HTERT RPE-1 (cell line): ENCODE data around the gene SLC16A5.
"Not testable (repeated sequence)": the region's sequence is repeated elsewhere in the genome, so short reads cannot be mapped to it uniquely, and the experiment has no call there.

Experiments used
- in situ Hi-C: fragments of 300-500 bp; cut with MboI; formaldehyde crosslinking; loops from 4 replicates; pipeline ENCODE4 v1.14.3; 2020; ENCODE audit warnings: low sequenced_read_pairs

Gene SLC16A5

GRCh38 chr17:75064040-75064439 lies 23.7 kb upstream of the SLC16A5 start:
- in situ Hi-C loops = no loop called here

GRCh38 chr17:75064460-75064859 lies 23.3 kb upstream of the SLC16A5 start:
- in situ Hi-C loops = no loop called here

GRCh38 chr17:75064867-75065561 lies 22.7 kb upstream of the SLC16A5 start:
- in situ Hi-C loops = no loop called here

GRCh38 chr17:75065562-75066151 lies 22.1 kb upstream of the SLC16A5 start:
- in situ Hi-C loops = no loop called here

GRCh38 chr17:75067856-75068255 lies 19.9 kb upstream of the SLC16A5 start:
- in situ Hi-C loops = no loop called here

- in situ Hi-C loops = no loop called here
These were observed 19.0 kb upstream of the SLC16A5 start for GRCh38 chr17:75068750-75069149.

GRCh38 chr17:75069783-75070182 lies 18.0 kb upstream of the SLC16A5 start:
- in situ Hi-C loops = no loop called here

GRCh38 chr17:75071478-75072271 lies 16.1 kb upstream of the SLC16A5 start:
- in situ Hi-C loops = not testable (repeated sequence)

GRCh38 chr17:75072909-75073308 lies 14.8 kb upstream of the SLC16A5 start:
- in situ Hi-C loops = not testable (repeated sequence)

GRCh38 chr17:75073618-75074047 lies 14.1 kb upstream of the SLC16A5 start:
- in situ Hi-C loops = no loop called here

- in situ Hi-C loops = no loop called here
These were observed 13.2 kb upstream of the SLC16A5 start for GRCh38 chr17:75074532-75074931.

GRCh38 chr17:75075597-75076336 lies 12.0 kb upstream of the SLC16A5 start:
- in situ Hi-C loops = no loop called here

GRCh38 chr17:75077072-75077495 lies 10.7 kb upstream of the SLC16A5 start:
- in situ Hi-C loops = no loop called here

GRCh38 chr17:75077496-75078283 lies 10.1 kb upstream of the SLC16A5 start:
- in situ Hi-C loops = no loop called here

GRCh38 chr17:75078284-75079022 lies 9.3 kb upstream of the SLC16A5 start:
- in situ Hi-C loops = no loop called here

- in situ Hi-C loops = no loop called here
These were observed 8.8 kb upstream of the SLC16A5 start for GRCh38 chr17:75079023-75079373.

- in situ Hi-C loops = no loop called here
These were observed 5.9 kb upstream of the SLC16A5 start for GRCh38 chr17:75081611-75082540.

GRCh38 chr17:75082683-75083082 lies 5.1 kb upstream of the SLC16A5 start:
- in situ Hi-C loops = no loop called here
